Kidney (tissue), 14 donors: ENCODE data around the gene GCAT. TPM values are rescaled to one million over a fixed set of nuclear protein-coding genes. Genes with fewer than 3 reads are reported as not detected.

Experiments
- DNase-seq, 5 donors: peaks; one replicate each; pipeline ENCODE4 v3.0.0-alpha.2; 2013 to 2020
- FAIRE-seq: peaks from 2 replicates; lab custom pipeline; 2012; peaks lifted over from hg19 to GRCh38; lab: Jason Lieb, UNC
- H3K27ac ChIP-seq, 2 donors: one replicate each; pipeline ENCODE4 v1.7.0; 2013; ENCODE audit warnings: low read depth in 2 of 2, low read length in 2 of 2, inconsistent platforms in 1 of 2
- H3K27me3 ChIP-seq: one replicate; pipeline ENCODE4 v1.7.1; 2013; ENCODE audit warnings: low read length, inconsistent platforms; ENCODE audit not compliant: control insufficient read depth, insufficient read depth
- H3K36me3 ChIP-seq, 3 donors: one replicate each; pipeline versions ENCODE4 v1.7.0 to v1.7.1; 2013; ENCODE audit warnings: low read length in 3 of 3, control low read depth in 1 of 3, inconsistent platforms in 1 of 3; ENCODE audit not compliant: insufficient read depth in 3 of 3, control insufficient read depth in 2 of 3
- H3K4me1 ChIP-seq, 3 donors: one replicate each; pipeline versions ENCODE4 v1.7.0 to v1.7.1; 2013; ENCODE audit warnings: low read length in 3 of 3, inconsistent platforms in 1 of 3, low read depth in 1 of 3; ENCODE audit not compliant: control insufficient read depth in 2 of 3, insufficient read depth in 2 of 3
- H3K4me3 ChIP-seq, 3 donors: one replicate each; pipeline versions ENCODE4 v1.7.0 to v1.8.1; 2013; ENCODE audit warnings: low read length in 3 of 3, control low read depth in 1 of 3, inconsistent platforms in 1 of 3
- H3K9ac ChIP-seq, 3 donors: one replicate each; pipeline versions ENCODE4 v1.7.0 to v1.7.1; 2013; ENCODE audit warnings: low read length in 3 of 3, control low read depth in 1 of 3, inconsistent platforms in 1 of 3
- H3K9me3 ChIP-seq, 3 donors: one replicate each; pipeline versions ENCODE4 v1.7.0 to v1.7.1; 2013; ENCODE audit warnings: low read length in 3 of 3, control low read depth in 1 of 3, inconsistent platforms in 1 of 3; ENCODE audit not compliant: control insufficient read depth in 2 of 3, insufficient read depth in 1 of 3
- CTCF ChIP-seq: IDR thresholded peaks from 3 replicates; pipeline ENCODE4 v1.5.1; 2012; ENCODE audit warnings: mild to moderate bottlenecking, moderate library complexity, borderline replicate concordance; ENCODE audit not compliant: insufficient read depth; ENCODE audit errors: extremely low read depth
- intact Hi-C: fragments of 100-400 bp; cut with DNase I; formaldehyde crosslinking; loops from one replicate; pipeline ENCODE4 v1.11.1; 2022
- polyA plus RNA-seq: library from polyadenylated mRNA; stranded (reverse); fragments of 350-450 nt; fragmentation: Illumina TruSeq; extraction: RNeasy Lipid Tissue Mini Kit (QIAGEN cat#74804); gene quantifications from one replicate; pipeline ENCODE4 v1.2.3, GENCODE V29; 2014; ENCODE audit warnings: low read depth, low replicate concordance; ENCODE audit not compliant: insufficient read depth
- total RNA-seq: library from RNA; stranded (reverse); fragmentation: NEBNext Ultra II Directional; extraction: Animal tissue kit (Norgen Biotek cat#: 25700); gene quantifications from one replicate; pipeline ENCODE4 v1.2.1, GENCODE V29; 2021
- donor health status: control.
- donor health status: control.
- donor health status: control.
- donor health status: control.
- donor health status: control.
- donor health status: DM: yes; HTN: yes; CAD: no.
- donor health status: Normal renal cell carcinoma (clear cell type).

Gene GCAT
- total and polyA plus RNA-seq, 2 donors from 2014 or later, result 8.9 to 35.9 TPM

DNA sequence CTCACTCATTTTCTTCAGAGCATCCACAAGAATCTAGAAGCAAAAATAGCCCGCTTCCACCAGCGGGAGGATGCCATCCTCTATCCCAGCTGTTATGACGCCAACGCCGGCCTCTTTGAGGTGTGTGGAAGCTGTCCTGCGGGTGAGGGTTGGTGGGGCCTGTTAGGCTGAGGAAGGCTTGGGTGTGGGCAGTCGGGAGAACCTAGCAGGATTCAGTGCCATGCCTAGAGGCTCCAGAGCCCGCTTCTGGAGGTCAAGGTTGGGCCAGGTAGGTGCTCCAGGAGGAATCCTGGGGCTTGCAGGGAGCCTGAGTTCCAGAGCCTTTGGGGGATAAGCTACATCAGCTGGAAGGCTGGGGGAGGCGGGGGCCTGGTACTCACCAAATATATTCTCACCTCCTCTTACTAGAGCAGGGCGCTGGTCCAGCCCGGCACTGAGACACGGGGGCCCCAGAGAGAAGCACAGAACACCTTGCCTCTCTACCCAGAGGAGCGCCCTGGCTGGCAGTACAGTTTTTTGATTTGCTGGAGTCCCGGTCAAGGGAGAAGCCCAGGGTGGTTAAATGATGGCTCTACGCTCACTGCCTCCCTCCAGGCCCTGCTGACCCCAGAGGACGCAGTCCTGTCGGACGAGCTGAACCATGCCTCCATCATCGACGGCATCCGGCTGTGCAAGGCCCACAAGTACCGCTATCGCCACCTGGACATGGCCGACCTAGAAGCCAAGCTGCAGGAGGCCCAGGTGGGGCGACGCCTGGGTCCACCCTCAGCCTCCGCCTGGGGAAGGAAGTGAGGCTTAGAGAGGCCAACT lies 5.3 kb downstream of the GCAT start:
- Histone ChIP-seq H3K9me3 (no peaks in the 10 kb centered on the region), H3K27ac (no peak overlapping the region), H3K4me3 (no peak overlapping the region), H3K9ac (no peak overlapping the region), H3K4me1 (peaks cover 0 to 9% (median 0%) of the 10 kb centered on the region in 3 donors), H3K36me3 (peaks cover 0 to 6% (median 2%) of the 10 kb centered on the region in 3 donors), H3K27me3 (no peaks in the 10 kb centered on the region)
- DNase-seq, result no peak
- intact Hi-C loops, result loop anchor here (10.0 kb wide), 2 partner anchors 52 to 152 kb away; no protein-coding TSS in a partner anchor
- no peak for TF ChIP-seq CTCF
- FAIRE-seq, result no peak

DNA sequence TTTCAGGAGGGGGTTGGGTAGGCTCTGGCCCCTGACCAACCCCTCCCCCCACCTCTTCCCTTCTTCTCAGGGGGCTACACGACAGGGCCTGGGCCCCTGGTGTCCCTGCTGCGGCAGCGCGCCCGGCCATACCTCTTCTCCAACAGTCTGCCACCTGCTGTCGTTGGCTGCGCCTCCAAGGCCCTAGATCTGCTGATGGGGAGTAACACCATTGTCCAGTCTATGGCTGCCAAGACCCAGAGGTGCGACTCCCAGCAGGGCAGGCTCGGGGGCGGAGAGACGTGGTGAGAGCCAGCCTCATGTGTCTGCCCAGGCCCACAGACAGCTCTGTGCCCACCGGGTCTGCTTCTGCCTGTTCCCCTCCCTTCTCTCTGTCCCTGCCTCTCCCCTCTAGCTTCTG lies 7.9 kb downstream of the GCAT start:
- no peak for TF ChIP-seq CTCF
- intact Hi-C loops, result loop anchor here (10.0 kb wide), 2 partner anchors 49 to 149 kb away; no protein-coding TSS in a partner anchor
- H3K27me3 ChIP-seq, result peaks cover 5% of the 10 kb centered on the region
- H3K9ac ChIP-seq, result no peak overlapping the region
- H3K27ac ChIP-seq, result no peak overlapping the region
- FAIRE-seq (no peak), DNase-seq (no peak)
- H3K36me3 ChIP-seq, result peaks cover 0 to 6% (median 2%) of the 10 kb centered on the region in 3 donors
- H3K4me1 ChIP-seq, result peaks cover 0 to 16% (median 0%) of the 10 kb centered on the region in 3 donors
- no peaks in the 10 kb centered on the region for H3K9me3 ChIP-seq
- H3K4me3 ChIP-seq, result no peak overlapping the region

GRCh38 chr22:37816543-37817180 lies 8.9 kb downstream of the GCAT start:
- intact Hi-C loops, result loop anchor here (10.0 kb wide), 2 partner anchors 48 to 148 kb away; no protein-coding TSS in a partner anchor
- FAIRE-seq, result no peak
- TF ChIP-seq CTCF, result no peak
- no peak for DNase-seq
- Histone ChIP-seq H3K4me3 (no peak overlapping the region), H3K4me1 (peaks cover 0 to 16% (median 0%) of the 10 kb centered on the region in 3 donors), H3K9me3 (no peaks in the 10 kb centered on the region), H3K27ac (no peak overlapping the region), H3K9ac (no peak overlapping the region), H3K36me3 (peaks cover 0 to 6% (median 2%) of the 10 kb centered on the region in 3 donors), H3K27me3 (peaks cover 7% of the 10 kb centered on the region)
